NCI-H2029 treated with DMSO at 0.1 percent for 48 hours (cell line): Measurements from ENCODE around the gene COL20A1.
"Not testable (repeated sequence)": the region's sequence is repeated elsewhere in the genome, so short reads cannot be mapped to it uniquely, and the experiment has no call there.

Experiments used
- DNase-seq: peaks from one replicate; lab custom pipeline; 2025; lab: John Stamatoyannopoulos, UW

COL20A1 gene

DNA sequence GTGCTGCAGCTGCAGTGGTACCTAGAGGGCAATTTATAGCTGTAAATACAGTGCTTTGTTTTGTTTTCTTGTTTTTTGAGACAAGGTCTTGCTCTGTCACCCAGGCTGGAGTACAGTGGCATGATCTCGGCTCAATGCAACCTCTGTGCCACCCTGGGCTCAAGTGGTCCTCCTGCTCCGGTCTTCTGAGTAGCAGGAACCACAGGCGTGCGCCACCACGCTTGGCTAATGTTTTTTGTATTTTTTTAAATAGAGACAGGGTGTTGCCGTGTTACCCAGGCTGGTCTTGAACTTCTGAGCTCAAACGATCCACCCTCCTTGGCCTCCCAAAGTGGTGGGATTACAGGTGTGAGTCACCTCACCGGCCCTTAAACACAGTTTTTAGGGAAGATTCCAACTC is 41.4 kb downstream of the COL20A1 start:
- DNase-seq: no peak

DNA sequence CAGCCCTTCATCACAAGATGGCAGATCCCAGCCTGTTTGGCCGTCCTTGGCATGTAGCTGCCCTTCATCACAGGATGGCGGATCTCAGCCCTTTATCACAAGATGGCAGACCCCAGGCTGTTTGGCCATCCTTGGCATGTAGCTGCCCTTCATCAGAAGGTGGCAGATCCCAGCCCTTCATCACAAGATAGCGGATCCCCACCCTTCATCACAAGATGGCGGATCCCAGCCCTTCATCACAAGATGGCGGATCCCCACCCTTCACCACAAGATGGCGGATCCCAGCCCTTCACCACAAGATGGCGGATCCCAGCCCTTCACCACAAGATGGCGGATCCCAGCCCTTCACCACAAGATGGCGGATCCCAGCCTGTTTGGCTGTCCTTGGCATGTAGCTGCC is 42.1 kb downstream of the COL20A1 start:
- not testable (repeated sequence) for DNase-seq

DNA sequence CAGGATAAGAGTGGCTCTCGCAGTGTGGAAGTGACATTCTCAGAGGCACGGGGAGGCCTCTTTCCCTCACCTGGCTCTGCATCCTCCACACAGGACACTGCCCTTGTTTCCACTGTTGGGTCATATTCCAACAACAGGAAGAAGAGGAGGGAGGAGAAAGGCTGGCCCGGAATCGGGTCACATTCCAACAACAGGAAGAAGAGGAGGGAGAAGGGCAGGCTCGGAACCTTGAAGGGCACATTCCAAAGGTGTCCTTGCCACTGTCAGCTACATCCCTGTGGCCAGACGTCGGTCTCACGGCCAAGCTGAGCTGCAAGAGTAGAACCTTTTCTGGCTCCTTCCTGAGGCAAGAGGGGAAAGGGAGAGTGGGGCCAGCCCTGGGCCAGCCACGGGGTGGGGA is 42.7 kb downstream of the COL20A1 start:
- DNase-seq: no peak

DNA sequence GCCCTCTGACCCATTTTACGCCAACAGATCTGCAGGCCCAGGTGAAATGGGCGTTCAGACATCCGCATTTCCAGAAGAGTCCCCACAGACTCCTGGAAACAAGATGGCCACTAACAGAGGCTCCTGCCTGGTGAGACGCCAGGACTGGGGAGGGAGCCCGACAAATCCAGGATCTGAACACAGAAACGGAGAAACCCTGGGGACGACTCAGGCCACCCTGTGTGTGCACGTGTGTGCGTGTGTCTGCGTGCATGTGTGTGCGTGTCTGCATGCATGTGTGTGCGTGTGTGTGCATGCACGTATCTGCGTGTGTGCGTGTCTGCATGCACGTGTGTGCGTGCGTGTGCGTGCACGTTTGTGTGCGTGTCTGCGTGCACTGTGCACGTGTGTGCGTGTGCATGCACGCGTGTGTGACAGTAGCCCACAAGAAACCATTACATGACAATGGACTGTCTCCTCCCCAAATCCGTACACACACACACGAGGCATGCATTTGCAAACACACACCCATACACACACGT is 43.3 kb downstream of the COL20A1 start:
- no peak for DNase-seq

DNA sequence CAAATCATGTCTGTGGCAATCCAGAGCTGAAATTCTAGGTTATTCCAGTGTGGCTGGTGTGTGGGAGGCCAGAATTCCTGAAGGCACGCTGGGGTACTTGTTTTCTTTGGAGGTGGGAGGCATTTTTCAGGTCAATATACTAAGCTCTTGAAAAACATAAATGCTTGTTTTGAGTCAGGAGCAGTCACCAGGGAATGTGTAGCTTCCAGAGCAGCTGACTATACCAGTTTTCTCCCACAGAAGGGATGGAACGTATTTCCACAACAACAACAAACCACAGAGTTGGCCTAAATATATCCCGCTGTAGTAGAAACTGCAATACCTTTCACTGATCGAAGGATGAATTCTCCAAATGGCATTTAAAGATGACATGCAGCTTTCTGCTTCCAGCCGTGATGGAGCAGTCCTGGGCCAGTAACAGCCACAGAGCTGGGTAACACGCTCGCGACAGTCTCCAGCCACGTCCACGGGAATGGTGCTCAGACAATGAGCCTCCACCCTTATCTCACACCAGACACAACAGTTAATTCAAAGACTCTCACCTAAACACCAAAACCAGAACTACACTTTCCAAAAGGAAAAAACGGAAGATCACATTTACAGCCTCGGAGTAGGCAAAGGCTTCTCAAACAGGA is 44.9 kb downstream of the COL20A1 start:
- DNase-seq: no peak

DNA sequence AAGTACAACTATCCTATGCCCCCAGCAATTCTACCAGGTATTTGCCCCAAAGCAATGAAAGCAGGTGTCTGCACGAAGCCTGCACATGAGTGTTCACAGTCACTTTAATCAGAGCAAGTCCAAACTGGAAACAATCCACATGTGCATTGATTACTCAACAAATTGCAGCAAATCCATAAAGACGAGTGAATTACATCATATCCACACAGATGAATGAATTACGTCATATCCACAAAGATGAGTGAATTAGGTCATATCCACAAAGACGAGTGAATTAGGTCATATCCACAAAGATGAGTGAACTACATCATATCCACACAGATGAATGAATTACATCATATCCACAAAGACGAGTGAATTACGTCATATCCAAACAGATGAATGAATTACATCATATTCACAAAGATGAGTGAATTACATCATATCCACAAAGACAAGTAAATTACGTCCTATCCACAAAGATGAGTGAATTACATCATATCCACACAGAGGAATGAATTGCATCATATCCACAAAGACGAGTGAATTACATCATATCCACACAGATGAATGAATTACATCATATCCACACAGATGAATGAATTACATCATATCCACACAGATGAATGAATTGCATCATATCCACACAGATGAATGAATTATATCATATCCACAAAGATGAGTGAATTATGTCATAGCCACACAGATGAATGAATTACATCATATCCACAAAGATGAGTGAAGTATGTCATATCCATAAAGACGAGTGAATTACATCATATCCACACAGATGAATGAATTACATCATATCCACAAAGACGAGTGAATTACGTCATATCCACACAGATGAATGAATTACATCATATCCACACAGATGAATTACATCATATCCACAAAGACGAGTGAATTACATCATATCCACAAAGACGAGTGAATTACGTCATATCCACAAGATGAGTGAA is 46.4 kb downstream of the COL20A1 start:
- DNase-seq: not testable (repeated sequence)

DNA sequence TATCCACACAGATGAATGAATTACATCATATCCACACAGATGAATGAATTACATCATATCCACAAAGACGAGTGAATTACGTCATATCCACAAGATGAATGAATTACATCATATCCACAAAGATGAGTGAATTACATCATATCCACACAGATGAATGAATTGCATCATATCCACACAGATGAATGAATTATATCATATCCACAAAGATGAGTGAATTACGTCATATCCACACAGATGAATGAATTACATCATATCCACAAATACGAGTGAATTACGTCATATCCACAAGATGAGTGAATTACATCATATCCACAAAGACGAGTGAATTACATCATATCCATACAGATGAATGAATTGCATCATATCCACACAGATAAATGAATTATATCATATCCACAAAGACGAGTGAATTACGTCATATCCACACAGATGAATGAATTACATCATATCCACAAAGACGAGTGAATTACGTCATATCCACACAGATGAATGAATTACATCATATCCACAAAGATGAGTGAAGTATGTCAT is 47.2 kb downstream of the COL20A1 start:
- DNase-seq: not testable (repeated sequence)

DNA sequence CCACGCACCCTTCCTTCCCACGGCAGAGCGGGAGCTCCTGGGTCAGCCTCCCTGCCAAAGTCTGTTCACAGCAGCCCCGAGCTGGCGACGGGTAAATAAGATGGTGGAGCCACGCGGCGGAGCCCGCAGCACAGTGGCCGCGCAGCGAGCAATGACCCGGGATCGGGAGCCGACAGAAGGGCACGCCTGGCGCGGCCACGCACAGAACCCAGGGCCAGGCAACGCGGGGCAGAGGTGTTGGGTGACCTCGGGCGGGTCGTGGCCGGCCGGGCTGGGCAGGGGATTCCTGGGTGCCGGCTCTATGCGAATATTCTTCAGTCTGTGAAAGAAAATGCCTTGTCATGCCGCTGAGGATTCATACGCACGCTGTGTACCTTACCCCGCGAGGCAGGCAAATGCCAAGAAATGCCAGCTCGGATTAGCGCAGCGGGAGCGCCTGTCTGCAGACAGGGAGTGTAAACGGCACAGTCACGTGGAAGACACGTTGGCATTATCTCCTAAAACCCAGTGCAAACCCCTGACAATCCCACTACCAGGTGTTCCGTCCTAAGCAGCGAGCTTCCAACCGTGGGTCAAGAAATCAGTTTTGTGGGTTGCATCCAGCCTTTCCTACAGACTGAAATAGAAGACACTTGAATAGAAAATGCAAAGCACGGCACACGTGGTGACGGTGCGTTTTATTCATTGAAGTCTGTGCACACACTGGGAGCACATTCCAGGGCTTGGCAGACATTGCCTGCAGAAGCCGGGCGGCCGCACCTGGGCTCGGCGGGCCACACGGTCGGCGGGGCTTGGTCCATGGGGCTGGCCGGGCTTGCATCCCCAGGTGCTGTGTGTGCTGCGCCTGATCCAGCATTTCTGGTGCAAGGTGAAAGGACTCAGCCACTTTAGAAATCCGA is 49.8 kb downstream of the COL20A1 start:
- DNase-seq: no peak

DNA sequence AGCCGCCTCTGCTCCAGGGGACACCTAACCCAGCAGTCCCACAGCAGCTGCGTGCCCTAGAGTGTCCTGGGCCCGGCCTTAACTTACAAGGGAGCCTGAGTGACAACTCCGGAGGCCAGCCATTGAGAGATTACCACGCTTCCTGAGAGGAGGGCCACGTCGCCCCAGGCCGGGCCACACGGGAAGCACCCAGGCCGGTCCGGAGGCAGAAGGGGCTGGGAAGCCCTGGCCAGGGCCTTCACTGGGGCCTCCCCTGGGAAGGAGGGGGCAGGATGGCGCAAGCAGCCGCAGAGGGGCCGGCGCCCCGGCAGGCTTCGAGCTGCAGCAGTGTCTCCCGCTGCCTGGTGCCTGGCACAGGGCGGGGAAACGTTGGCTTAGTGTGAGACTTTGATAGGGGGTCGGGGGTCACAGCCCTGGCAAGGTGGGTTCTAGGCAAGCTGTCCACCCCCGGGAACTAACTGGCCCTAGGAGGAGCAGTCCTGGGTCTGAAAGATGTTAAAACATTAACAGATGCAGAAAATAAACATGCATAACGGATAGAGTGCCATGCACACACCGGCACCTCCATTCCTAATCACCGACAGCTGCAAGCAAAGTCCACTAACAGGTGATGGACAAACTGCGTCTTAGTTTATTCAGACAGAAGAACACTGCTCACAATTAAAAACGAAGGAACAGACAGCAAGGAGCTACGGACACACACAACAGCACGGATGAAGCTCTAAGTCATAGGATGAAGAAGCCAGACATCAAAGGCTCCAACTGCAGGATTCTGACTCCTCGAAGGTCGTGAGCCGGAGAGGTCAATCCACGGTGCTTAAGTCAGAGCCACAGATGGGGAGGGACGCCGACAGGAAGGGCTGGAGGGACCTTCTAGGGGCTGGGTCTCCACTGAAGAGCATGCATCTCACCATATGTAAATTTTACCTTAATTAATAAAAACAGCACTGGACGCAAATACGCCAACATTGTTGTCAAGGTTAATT is 50.8 kb downstream of the COL20A1 start:
- DNase-seq: no peak

DNA sequence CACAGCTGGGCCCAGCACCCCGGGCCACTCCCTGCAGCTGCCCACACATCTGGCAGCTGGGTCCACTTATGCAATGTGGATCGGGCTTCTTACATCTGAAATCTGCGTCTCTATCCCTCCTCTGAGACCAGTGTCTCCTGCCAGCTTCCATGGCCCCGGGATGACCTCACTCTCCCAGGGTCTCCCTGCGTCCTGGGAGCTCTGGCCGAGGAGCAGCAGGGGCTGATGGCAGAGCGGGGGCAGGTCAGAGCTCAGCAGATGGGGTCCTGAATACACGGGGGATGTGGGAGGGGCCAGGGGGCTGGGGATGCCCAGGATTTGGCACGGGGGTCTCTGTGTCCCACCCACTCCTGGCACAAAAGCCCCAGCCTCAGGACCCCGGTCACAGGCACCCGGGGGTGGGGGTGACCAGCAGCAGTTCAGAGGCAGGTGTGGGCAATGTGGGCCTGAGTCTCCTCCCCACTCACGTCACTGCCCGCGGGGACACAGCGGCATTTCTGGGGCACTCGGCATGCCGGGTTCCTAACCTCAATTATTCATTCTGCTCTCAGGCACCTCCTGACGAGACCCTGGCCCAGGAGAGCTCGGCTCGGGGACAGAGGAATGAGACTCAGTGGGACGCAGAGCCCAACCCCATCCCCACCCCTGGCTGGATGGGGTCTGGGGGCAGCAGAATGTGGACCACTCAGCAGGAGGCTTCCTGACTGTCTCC is 51.8 kb downstream of the COL20A1 start:
- DNase-seq: no peak

DNA sequence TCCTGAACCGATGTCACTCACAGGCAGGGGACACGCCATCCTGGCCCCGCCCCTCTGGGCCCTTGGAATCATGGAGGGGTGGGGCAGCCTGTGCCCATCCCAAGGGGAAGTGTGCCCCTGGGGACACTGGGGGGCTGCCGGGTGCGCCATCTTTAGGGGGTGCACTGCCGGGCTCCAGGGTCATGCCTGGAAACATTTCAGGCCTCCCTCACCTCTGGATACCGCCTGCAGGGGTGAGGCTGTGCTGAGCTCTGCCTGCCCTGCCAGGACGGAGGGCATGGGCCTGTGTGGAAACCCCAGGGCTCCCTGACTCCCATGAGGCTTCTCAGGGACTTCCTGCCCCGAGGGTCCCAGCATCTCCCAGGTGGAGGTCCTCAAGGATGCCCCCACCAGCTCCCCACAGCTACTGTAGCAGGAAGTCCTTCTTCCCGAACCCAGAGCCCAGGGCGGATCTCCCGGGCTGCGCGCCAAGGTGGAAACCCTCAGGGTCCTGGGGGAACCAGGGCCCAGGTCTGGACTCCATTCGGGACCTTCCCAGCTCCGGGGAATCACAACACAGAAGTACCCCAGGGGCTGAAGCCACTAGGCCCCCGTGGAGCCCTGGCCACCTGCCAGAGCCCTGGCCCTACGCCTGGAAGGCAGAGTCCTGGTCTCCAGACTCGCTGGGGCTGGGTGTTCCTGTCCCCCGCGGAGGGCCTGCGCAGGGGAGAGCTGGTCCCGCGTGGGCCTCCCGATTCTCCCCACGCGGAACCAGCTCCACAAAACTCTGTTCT is 52.5 kb downstream of the COL20A1 start:
- DNase-seq: no peak

DNA sequence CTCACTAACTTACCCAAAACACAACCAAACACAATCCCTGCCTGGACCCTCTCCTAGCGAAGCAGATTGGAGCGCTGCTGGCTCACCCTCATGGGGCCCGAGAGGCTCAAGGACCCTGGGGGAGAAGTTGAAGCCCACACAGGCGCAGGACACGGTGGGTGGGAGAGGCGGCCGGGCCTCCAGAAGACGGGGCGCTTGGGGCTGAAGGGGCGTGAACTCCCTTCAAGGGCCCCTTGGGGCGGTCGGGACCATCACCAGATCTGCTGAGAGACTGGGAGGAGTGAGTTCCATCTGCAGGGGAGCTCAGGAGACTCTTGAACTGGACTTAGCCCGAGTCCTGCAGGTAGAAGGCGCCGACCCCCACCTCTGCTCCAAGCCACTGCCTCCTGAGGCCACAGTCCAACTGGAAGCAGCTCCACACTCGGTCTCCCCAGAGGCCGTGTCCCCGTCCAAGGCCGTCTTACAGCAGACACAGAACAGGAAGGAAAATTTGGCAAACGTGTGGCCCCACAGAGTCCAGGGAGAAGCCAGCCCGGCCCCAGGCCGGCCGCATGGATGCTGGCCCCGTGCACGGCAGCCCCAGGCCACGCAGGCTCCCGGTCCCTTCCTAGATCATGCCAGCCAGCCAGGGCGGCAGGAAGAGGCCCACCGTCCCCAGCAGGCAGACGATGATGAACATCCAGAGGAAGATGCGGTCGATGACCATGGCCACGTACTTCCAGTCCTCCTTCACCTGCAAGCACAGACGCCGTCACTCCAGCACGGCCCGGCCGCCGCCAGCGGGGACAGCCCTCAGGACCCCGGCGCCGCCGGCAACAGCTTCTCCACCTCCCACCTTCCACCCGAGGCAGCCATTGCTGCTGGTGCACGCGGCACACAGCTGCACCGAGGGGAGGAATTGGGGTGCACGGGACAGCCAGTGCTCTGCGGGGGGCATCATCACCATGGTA is 53.4 kb downstream of the COL20A1 start:
- no peak for DNase-seq

DNA sequence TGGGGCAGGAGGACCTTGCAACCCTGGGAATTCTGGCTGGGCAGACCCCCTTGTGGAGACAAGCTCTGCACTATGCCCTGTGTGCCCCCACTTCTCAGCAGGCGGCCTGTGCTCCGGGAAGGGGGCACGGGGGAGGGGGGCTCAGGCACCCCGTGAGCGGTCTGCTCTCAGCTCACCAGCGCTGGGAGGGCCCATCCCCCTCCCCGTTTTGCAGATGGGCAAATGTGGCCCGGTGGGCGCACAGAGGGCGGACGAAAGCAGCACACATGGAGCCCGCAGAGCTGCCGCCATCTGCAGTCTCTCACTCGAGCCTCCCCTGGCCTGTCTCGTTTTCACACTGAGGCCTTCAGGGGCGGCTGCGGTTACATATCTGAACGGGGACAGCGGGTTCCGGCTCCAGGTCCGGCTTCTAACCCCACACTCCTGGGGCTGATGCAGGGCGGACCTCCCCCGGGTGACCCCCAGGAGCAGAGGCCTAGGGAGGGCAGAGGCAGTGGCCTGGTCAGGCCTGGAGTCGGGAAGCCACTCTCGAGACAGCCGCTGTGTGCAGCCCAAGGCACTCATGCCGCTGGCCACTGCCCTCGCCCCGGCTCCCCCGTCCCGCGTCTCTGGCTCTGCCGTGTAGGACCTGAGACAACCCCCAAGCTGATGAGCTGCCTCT is 54.2 kb downstream of the COL20A1 start:
- DNase-seq: no peak

DNA sequence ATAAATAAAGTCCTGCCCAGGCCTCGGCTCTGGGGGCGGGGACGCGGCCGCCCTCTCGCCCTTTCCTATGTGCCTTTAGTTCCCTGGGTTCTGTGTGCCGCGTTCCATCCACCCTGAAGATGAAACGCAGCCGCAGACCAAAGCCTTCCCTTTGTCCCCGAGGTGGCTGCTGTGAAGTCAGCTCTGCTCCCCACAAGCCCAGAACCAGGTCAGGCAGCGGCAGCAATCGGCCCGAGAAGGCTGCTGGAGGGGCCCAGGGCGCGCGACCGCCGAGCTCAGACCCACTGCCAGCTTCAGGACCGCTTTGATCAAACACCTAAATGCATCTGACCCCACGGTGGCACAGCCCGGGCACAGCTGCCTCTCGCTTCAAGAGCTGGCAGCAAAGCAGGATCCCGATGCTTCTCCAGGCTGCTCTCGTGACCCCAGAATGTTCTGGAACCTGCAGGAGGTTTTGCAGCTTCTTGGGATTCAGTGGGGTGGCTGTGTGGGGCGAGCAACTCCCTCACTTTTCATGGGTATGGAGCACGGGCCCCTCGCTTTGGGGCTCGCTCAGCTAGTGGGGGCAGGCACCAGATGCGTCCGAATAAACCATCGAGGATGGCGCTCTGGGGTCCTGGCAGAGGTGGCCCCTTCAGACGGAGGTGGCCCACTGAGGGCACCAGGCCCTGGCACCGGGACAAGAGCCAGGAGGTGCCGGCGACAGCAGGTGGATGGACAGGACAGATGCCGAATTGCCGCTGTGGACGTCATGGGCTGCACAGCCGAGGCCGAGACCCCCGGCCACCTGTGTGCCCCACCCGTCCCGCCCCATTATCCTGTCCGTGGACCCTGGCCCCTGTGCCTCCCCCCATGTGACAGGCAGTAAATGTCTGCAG is 55.2 kb downstream of the COL20A1 start:
- no peak for DNase-seq

DNA sequence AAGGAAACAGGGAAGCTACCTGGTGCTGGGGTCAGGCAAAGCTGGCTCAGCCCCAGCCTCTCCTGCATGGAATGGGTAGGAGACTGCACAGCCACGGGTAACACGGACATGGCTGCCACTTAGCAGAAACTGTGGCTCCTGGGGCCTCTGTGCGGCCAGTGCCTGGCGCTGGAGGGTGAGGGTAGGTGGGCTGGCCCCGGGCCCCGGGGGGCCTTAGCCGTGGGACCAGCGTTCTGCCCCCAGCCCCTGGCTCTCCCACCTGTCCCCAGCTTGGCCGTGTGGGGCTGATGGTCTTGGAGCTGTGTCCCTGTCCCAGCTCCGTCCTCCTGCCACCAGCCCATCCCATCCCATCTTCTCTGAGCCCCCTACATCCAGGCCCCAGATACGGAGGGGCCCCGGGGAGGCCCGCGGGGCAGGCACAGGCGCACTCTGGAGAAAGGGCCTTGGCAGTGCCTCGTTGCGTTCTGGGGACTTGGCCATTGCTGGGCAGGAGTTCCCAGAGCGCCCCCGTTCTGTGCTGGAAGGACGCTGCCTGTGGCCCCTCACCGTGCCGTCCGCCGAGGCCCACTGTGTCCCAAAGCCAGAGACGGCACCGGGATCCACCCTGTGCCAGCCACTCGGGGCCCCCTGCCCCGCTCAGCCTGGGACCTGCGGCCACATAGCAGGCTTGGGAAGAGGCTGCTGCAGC is 56.0 kb downstream of the COL20A1 start:
- DNase-seq: no peak

DNA sequence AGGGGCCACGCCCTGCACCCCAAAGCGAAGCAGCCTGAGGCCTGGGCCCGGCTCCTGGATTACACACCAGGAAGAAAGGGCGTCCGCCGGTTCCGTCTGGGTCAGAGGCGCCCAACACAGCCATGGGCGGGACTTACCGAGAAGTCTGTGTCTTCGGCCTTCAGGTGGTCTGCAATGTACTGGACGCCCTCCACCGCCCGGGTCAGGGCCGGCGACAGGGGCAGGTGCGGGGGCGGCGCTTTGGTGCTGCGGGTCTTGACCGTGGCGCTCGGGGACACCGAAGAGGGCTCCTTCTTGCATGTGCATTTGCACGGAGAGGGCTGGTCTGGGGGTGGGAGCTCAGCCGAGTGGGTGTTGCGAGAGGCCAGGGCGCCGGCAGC is 56.5 kb downstream of the COL20A1 start:
- no peak for DNase-seq
